Brain microvascular endothelial cell (primary cell): ENCODE data around the gene PIK3CD.

ENCODE experiments used
- DNase-seq: peaks from one replicate; pipeline ENCODE4 v3.0.0-alpha.2; 2020
- H3K27ac ChIP-seq: fragments of 250-450 bp; sonication (Bioruptor Pico); 2 replicates; pipeline ENCODE4 v1.5.1; 2020; ENCODE audit warnings: mild to moderate bottlenecking, moderate library complexity
- H3K27me3 ChIP-seq: fragments of 250-450 bp; sonication (Bioruptor Pico); replicated peaks from 2 replicates; pipeline ENCODE4 v1.5.1; 2020; ENCODE audit warnings: mild to moderate bottlenecking
- H3K36me3 ChIP-seq: fragments of 250-450 bp; sonication (Bioruptor Pico); replicated peaks from 2 replicates; pipeline ENCODE4 v1.5.1; 2020; ENCODE audit warnings: mild to moderate bottlenecking
- H3K4me3 ChIP-seq: 2 replicates; pipeline ENCODE4 v1.5.1; 2011; ENCODE audit warnings: low read depth, mild to moderate bottlenecking, control low read depth, low read length, moderate library complexity
- CTCF ChIP-seq: IDR thresholded peaks from 2 replicates; pipeline ENCODE4 v1.5.1; 2011; ENCODE audit warnings: low read depth, mild to moderate bottlenecking, moderate library complexity, low read length, control low read depth, inconsistent platforms; ENCODE audit errors: missing control alignments
- in situ Hi-C: cut with HindIII; loops from 2 replicates; pipeline ENCODE4 v1.10.0; 2017; ENCODE audit warnings: low sequenced_read_pairs, low pct_ligation_motif_present

The PIK3CD gene

GRCh38 chr1:9749361-9749760 is 97.8 kb downstream of the PIK3CD start:
- no peak for DNase-seq
- TF ChIP-seq CTCF: no peak
- peaks cover 13% of the 10 kb centered on the region for H3K36me3 ChIP-seq
- H3K4me3 ChIP-seq: no peak overlapping the region
- H3K27ac ChIP-seq: no peak overlapping the region
- in situ Hi-C loops: no loop called here
- H3K27me3 ChIP-seq: no peaks in the 10 kb centered on the region

GRCh38 chr1:9751971-9752370 is 100.4 kb downstream of the PIK3CD start:
- no peak for DNase-seq
- Histone ChIP-seq H3K4me3 (no peak overlapping the region), H3K36me3 (peaks cover 11% of the 10 kb centered on the region), H3K27me3 (no peaks in the 10 kb centered on the region), H3K27ac (no peak overlapping the region)
- no peak for TF ChIP-seq CTCF
- in situ Hi-C loops: no loop called here

- no peak for TF ChIP-seq CTCF
Observed at GRCh38 chr1:9753121-9753531, 101.6 kb downstream of the PIK3CD start.

GRCh38 chr1:9755441-9755995 is 104.0 kb downstream of the PIK3CD start:
- no peak overlapping the region for H3K27ac ChIP-seq
- H3K27me3 ChIP-seq: no peaks in the 10 kb centered on the region
- H3K4me3 ChIP-seq: no peak overlapping the region
- DNase-seq: no peak
- in situ Hi-C loops: no loop called here
- H3K36me3 ChIP-seq: peaks cover 3% of the 10 kb centered on the region
- no peak for TF ChIP-seq CTCF

More at GRCh38 chr1:9753121-9753531, 101.6 kb downstream of the PIK3CD start:
- in situ Hi-C loops: no loop called here
- peaks cover 9% of the 10 kb centered on the region for H3K36me3 ChIP-seq
- no peak overlapping the region for H3K4me3 ChIP-seq
- H3K27ac ChIP-seq: no peak overlapping the region
- peak; percentile 83 for DNase-seq
- H3K27me3 ChIP-seq: no peaks in the 10 kb centered on the region

GRCh38 chr1:9758559-9759121 is 107.1 kb downstream of the PIK3CD start:
- in situ Hi-C loops: no loop called here
- no peak for TF ChIP-seq CTCF
- DNase-seq: no peak

GRCh38 chr1:9759939-9760338 is 108.4 kb downstream of the PIK3CD start:
- no peak for TF ChIP-seq CTCF
- DNase-seq: no peak
- no peak overlapping the region for H3K4me3 ChIP-seq
- no peak overlapping the region for H3K27ac ChIP-seq
- in situ Hi-C loops: no loop called here
- H3K36me3 ChIP-seq: peaks cover 5% of the 10 kb centered on the region
- no peaks in the 10 kb centered on the region for H3K27me3 ChIP-seq

More at GRCh38 chr1:9758559-9759121, 107.1 kb downstream of the PIK3CD start:
- no peaks in the 10 kb centered on the region for H3K27me3 ChIP-seq
- H3K4me3 ChIP-seq: no peak overlapping the region
- H3K27ac ChIP-seq: no peak overlapping the region
- peaks cover 5% of the 10 kb centered on the region for H3K36me3 ChIP-seq
